SK-N-SH treated with all-trans-retinoic acid at 6 μM for 48 hours (cell line): Measurements from ENCODE around the gene GBE1.
"Not testable (repeated sequence)": the region's sequence is repeated elsewhere in the genome, so short reads cannot be mapped to it uniquely, and the experiment has no call there.

ENCODE experiments used
- ATAC-seq: fragments of 200-7000 bp; cut with Tn5 transposase; 3 replicates; pipeline ENCODE4 v1.9.1; 2020; ENCODE audit warnings: mild to moderate bottlenecking, moderate library complexity
- ARNTL ChIP-seq: fragments of 450-650 bp; formaldehyde crosslinking; IDR thresholded peaks from 2 replicates; pipeline ENCODE4 v1.5.0; 2020; ENCODE audit warnings: low read depth, mild to moderate bottlenecking, moderate library complexity, borderline replicate concordance
- BACH2 ChIP-seq: fragments of 250-450 bp; sonication (Bioruptor Pico); IDR thresholded peaks from 2 replicates; pipeline ENCODE4 v1.9.0; 2021; ENCODE audit warnings: mild to moderate bottlenecking, borderline replicate concordance
- CREB5 ChIP-seq: fragments of 250-450 bp; sonication (Bioruptor Pico); IDR thresholded peaks from 2 replicates; pipeline ENCODE4 v1.5.1; 2020; ENCODE audit warnings: low read depth, mild to moderate bottlenecking, moderate library complexity
- CSDC2 ChIP-seq: fragments of 250-450 bp; sonication (Bioruptor Pico); IDR thresholded peaks from 2 replicates; pipeline ENCODE4 v1.5.0; 2020; ENCODE audit warnings: mild to moderate bottlenecking, moderate library complexity
- CSRNP3 ChIP-seq: fragments of 250-450 bp; sonication (Bioruptor Pico); IDR thresholded peaks from 2 replicates; pipeline ENCODE4 v1.5.1; 2021; ENCODE audit warnings: mild to moderate bottlenecking, moderate library complexity
- GLIS3 ChIP-seq: fragments of 250-450 bp; sonication (Bioruptor Pico); IDR thresholded peaks from 2 replicates; pipeline ENCODE4 v1.5.0; 2020; ENCODE audit warnings: mild to moderate bottlenecking, moderate library complexity
- ISL1 ChIP-seq: fragments of 250-450 bp; sonication (Bioruptor Pico); IDR thresholded peaks from 2 replicates; pipeline ENCODE4 v2.1.2; 2022; ENCODE audit warnings: mild to moderate bottlenecking, moderate library complexity
- OSR1 ChIP-seq: fragments of 250-450 bp; sonication (Bioruptor Pico); IDR thresholded peaks from 2 replicates; pipeline ENCODE4 v1.8.0; 2022; ENCODE audit warnings: moderate library complexity, mild to moderate bottlenecking, inconsistent platforms
- PATZ1 ChIP-seq: fragments of 250-450 bp; sonication (Bioruptor Pico); IDR thresholded peaks from 2 replicates; pipeline ENCODE4 v1.8.0; 2020; ENCODE audit warnings: mild to moderate bottlenecking, moderate library complexity, borderline replicate concordance
- POU6F1 ChIP-seq: fragments of 250-450 bp; sonication (Bioruptor Pico); IDR thresholded peaks from 2 replicates; pipeline ENCODE4 v1.8.0; 2021; ENCODE audit warnings: low read depth, mild to moderate bottlenecking, moderate library complexity, borderline replicate concordance
- PPARA ChIP-seq: fragments of 250-450 bp; sonication (Bioruptor Pico); IDR thresholded peaks from 2 replicates; pipeline ENCODE4 v1.5.0; 2020; ENCODE audit warnings: mild to moderate bottlenecking, borderline replicate concordance
- RARB ChIP-seq: fragments of 250-450 bp; sonication (Bioruptor Pico); IDR thresholded peaks from 2 replicates; pipeline ENCODE4 v1.8.0; 2021; ENCODE audit warnings: mild to moderate bottlenecking, moderate library complexity
- SNAI2 ChIP-seq: fragments of 250-450 bp; sonication (Bioruptor Pico); IDR thresholded peaks from 2 replicates; pipeline ENCODE4 v1.5.0; 2020; ENCODE audit warnings: mild to moderate bottlenecking, moderate library complexity
- TCF4 ChIP-seq: fragments of 250-450 bp; sonication (Bioruptor Pico); IDR thresholded peaks from 2 replicates; pipeline ENCODE4 v1.8.0; 2021; ENCODE audit warnings: mild to moderate bottlenecking, moderate library complexity, borderline replicate concordance
- TOX ChIP-seq: fragments of 250-450 bp; sonication (Bioruptor Pico); IDR thresholded peaks from 2 replicates; pipeline ENCODE4 v1.8.0; 2021; ENCODE audit warnings: mild to moderate bottlenecking, moderate library complexity, borderline replicate concordance
- TSHZ2 ChIP-seq: fragments of 250-450 bp; sonication (Bioruptor Pico); IDR thresholded peaks from 2 replicates; pipeline ENCODE4 v1.5.0; 2020; ENCODE audit warnings: mild to moderate bottlenecking, moderate library complexity
- ZC3H10 ChIP-seq: fragments of 250-450 bp; sonication (Bioruptor Pico); IDR thresholded peaks from 2 replicates; pipeline ENCODE4 v1.5.1; 2021; ENCODE audit warnings: mild to moderate bottlenecking, moderate library complexity
- ZFP3 ChIP-seq: fragments of 250-450 bp; sonication (Bioruptor Pico); IDR thresholded peaks from 2 replicates; pipeline ENCODE4 v1.5.0; 2020; ENCODE audit warnings: mild to moderate bottlenecking, moderate library complexity
- ZFP30 ChIP-seq: fragments of 450-650 bp; formaldehyde crosslinking; IDR thresholded peaks from 2 replicates; pipeline ENCODE4 v1.5.0; 2022; ENCODE audit warnings: mild to moderate bottlenecking, moderate library complexity
- ZNF565 ChIP-seq: fragments of 450-650 bp; formaldehyde crosslinking; conservative IDR thresholded peaks from 2 replicates; pipeline ENCODE4 v1.5.0; 2020; ENCODE audit warnings: low read depth, mild to moderate bottlenecking, moderate library complexity
- ZNF70 ChIP-seq: fragments of 450-650 bp; formaldehyde crosslinking; IDR thresholded peaks from 2 replicates; pipeline ENCODE4 v1.5.0; 2020; ENCODE audit warnings: mild to moderate bottlenecking, moderate library complexity

The GBE1 gene

GRCh38 chr3:81500039-81500438, 261.4 kb downstream of the GBE1 start:
- ATAC-seq = no peak
- TF ChIP-seq CREB5 (CRISPR knock-in tag) (no peak), BACH2 (CRISPR knock-in tag) (no peak), CSDC2 (CRISPR knock-in tag) (no peak), ZFP30 (CRISPR knock-in tag) (no peak), ZFP3 (CRISPR knock-in tag) (no peak), PPARA (no peak), ISL1 (CRISPR knock-in tag) (no peak), CSRNP3 (CRISPR knock-in tag) (no peak), GLIS3 (no peak), ZNF565 (CRISPR knock-in tag) (no peak), POU6F1 (no peak), TSHZ2 (CRISPR knock-in tag) (no peak), ARNTL (CRISPR knock-in tag) (no peak), OSR1 (CRISPR knock-in tag) (no peak), SNAI2 (CRISPR knock-in tag) (no peak), ZNF70 (no peak)

- TF ChIP-seq TCF4 (CRISPR knock-in tag) = no peak
- TF ChIP-seq OSR1 (CRISPR knock-in tag) = no peak
- TF ChIP-seq ZFP30 (CRISPR knock-in tag) = no peak
- TF ChIP-seq BACH2 (CRISPR knock-in tag) = no peak
- no peak for TF ChIP-seq TOX
- TF ChIP-seq GLIS3 = no peak
- TF ChIP-seq ARNTL (CRISPR knock-in tag) = no peak
- TF ChIP-seq RARB (CRISPR knock-in tag) = no peak
- ATAC-seq = no peak
Measured at GRCh38 chr3:81497572-81498251, 263.7 kb downstream of the GBE1 start.

- ATAC-seq = no peak
- TF ChIP-seq CREB5 (CRISPR knock-in tag) (no peak), PATZ1 (CRISPR knock-in tag) (no peak), ZC3H10 (CRISPR knock-in tag) (no peak), RARB (CRISPR knock-in tag) (no peak), CSDC2 (CRISPR knock-in tag) (no peak), TOX (no peak), GLIS3 (no peak)
Measured at GRCh38 chr3:81496407-81497104, 264.9 kb downstream of the GBE1 start.

- ATAC-seq = not testable (repeated sequence)
Measured at GRCh38 chr3:81492471-81492870, 269.0 kb downstream of the GBE1 start.
